SK-N-SH treated with all-trans-retinoic acid at 6 μM for 48 hours (cell line): ENCODE data around the gene SEC14L5.

Source experiments
- ATAC-seq: fragments of 200-7000 bp; cut with Tn5 transposase; 3 replicates; pipeline ENCODE4 v1.9.1; 2020; ENCODE audit warnings: mild to moderate bottlenecking, moderate library complexity
- ARNTL ChIP-seq: fragments of 450-650 bp; formaldehyde crosslinking; IDR thresholded peaks from 2 replicates; pipeline ENCODE4 v1.5.0; 2020; ENCODE audit warnings: low read depth, mild to moderate bottlenecking, moderate library complexity, borderline replicate concordance
- BACH2 ChIP-seq: fragments of 250-450 bp; sonication (Bioruptor Pico); IDR thresholded peaks from 2 replicates; pipeline ENCODE4 v1.9.0; 2021; ENCODE audit warnings: mild to moderate bottlenecking, borderline replicate concordance
- CSDC2 ChIP-seq: fragments of 250-450 bp; sonication (Bioruptor Pico); IDR thresholded peaks from 2 replicates; pipeline ENCODE4 v1.5.0; 2020; ENCODE audit warnings: mild to moderate bottlenecking, moderate library complexity
- CSRNP3 ChIP-seq: fragments of 250-450 bp; sonication (Bioruptor Pico); IDR thresholded peaks from 2 replicates; pipeline ENCODE4 v1.5.1; 2021; ENCODE audit warnings: mild to moderate bottlenecking, moderate library complexity
- ESRRG ChIP-seq: fragments of 250-450 bp; sonication (Bioruptor Pico); IDR thresholded peaks from 2 replicates; pipeline ENCODE4 v1.6.1; 2021; ENCODE audit warnings: mild to moderate bottlenecking
- GLIS3 ChIP-seq: fragments of 250-450 bp; sonication (Bioruptor Pico); IDR thresholded peaks from 2 replicates; pipeline ENCODE4 v1.5.0; 2020; ENCODE audit warnings: mild to moderate bottlenecking, moderate library complexity
- ISL1 ChIP-seq: fragments of 250-450 bp; sonication (Bioruptor Pico); IDR thresholded peaks from 2 replicates; pipeline ENCODE4 v2.1.2; 2022; ENCODE audit warnings: mild to moderate bottlenecking, moderate library complexity
- OSR1 ChIP-seq: fragments of 250-450 bp; sonication (Bioruptor Pico); IDR thresholded peaks from 2 replicates; pipeline ENCODE4 v1.8.0; 2022; ENCODE audit warnings: moderate library complexity, mild to moderate bottlenecking, inconsistent platforms
- POU6F1 ChIP-seq: fragments of 250-450 bp; sonication (Bioruptor Pico); IDR thresholded peaks from 2 replicates; pipeline ENCODE4 v1.8.0; 2021; ENCODE audit warnings: low read depth, mild to moderate bottlenecking, moderate library complexity, borderline replicate concordance
- PPARA ChIP-seq: fragments of 250-450 bp; sonication (Bioruptor Pico); IDR thresholded peaks from 2 replicates; pipeline ENCODE4 v1.5.0; 2020; ENCODE audit warnings: mild to moderate bottlenecking, borderline replicate concordance
- RARB ChIP-seq: fragments of 250-450 bp; sonication (Bioruptor Pico); IDR thresholded peaks from 2 replicates; pipeline ENCODE4 v1.8.0; 2021; ENCODE audit warnings: mild to moderate bottlenecking, moderate library complexity
- SNAI2 ChIP-seq: fragments of 250-450 bp; sonication (Bioruptor Pico); IDR thresholded peaks from 2 replicates; pipeline ENCODE4 v1.5.0; 2020; ENCODE audit warnings: mild to moderate bottlenecking, moderate library complexity
- TOX ChIP-seq: fragments of 250-450 bp; sonication (Bioruptor Pico); IDR thresholded peaks from 2 replicates; pipeline ENCODE4 v1.8.0; 2021; ENCODE audit warnings: mild to moderate bottlenecking, moderate library complexity, borderline replicate concordance
- ZC3H10 ChIP-seq: fragments of 250-450 bp; sonication (Bioruptor Pico); IDR thresholded peaks from 2 replicates; pipeline ENCODE4 v1.5.1; 2021; ENCODE audit warnings: mild to moderate bottlenecking, moderate library complexity
- ZFP3 ChIP-seq: fragments of 250-450 bp; sonication (Bioruptor Pico); IDR thresholded peaks from 2 replicates; pipeline ENCODE4 v1.5.0; 2020; ENCODE audit warnings: mild to moderate bottlenecking, moderate library complexity
- ZFP30 ChIP-seq: fragments of 450-650 bp; formaldehyde crosslinking; IDR thresholded peaks from 2 replicates; pipeline ENCODE4 v1.5.0; 2022; ENCODE audit warnings: mild to moderate bottlenecking, moderate library complexity
- ZNF70 ChIP-seq: fragments of 450-650 bp; formaldehyde crosslinking; IDR thresholded peaks from 2 replicates; pipeline ENCODE4 v1.5.0; 2020; ENCODE audit warnings: mild to moderate bottlenecking, moderate library complexity
- ZNF8 ChIP-seq: fragments of 450-650 bp; formaldehyde crosslinking; IDR thresholded peaks from 2 replicates; pipeline ENCODE4 v1.5.0; 2020; ENCODE audit warnings: mild to moderate bottlenecking, moderate library complexity
- TF ChIP-seq, protein P1 (sequence below): fragments of 250-450 bp; sonication (Bioruptor Pico); IDR thresholded peaks from 2 replicates; pipeline ENCODE4 v1.8.0; 2020; ENCODE audit warnings: mild to moderate bottlenecking, moderate library complexity, borderline replicate concordance
- TF ChIP-seq, protein P2 (sequence below): fragments of 250-450 bp; sonication (Bioruptor Pico); IDR thresholded peaks from 2 replicates; pipeline ENCODE4 v1.5.0; 2020; ENCODE audit warnings: mild to moderate bottlenecking, moderate library complexity
- TF ChIP-seq, protein P3 (sequence below): fragments of 250-450 bp; sonication (Bioruptor Pico); IDR thresholded peaks from 2 replicates; pipeline ENCODE4 v1.5.1; 2020; ENCODE audit warnings: low read depth, mild to moderate bottlenecking, moderate library complexity

Gene SEC14L5

DNA sequence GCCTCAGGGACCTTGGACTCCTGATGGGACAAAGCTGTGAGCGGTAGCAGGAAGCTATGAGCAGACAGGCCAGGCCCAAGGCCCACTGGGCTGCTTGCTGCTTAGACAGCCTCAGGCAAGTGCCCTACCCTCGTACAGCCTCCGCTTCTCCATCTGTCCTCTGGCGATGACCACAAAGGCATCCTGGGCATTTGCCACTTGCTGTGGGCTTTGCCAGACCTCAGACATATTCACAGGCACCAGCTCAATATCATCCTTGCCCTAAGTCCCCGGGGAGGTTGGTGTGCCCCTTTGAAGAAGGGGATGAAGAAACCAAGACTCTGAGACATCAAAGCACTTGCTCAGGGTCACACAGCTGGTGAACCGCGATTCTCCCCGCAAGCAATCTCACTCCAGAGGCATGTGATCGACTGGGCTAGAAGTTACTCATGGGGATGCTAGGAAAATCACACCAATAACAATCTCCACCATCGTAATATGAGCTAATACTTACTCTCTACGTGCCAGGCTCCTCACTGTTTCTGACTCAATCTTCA, 42.8 kb upstream of the SEC14L5 start:
- no peak for TF ChIP-seq RARB (CRISPR knock-in tag)
- TF ChIP-seq POU6F1 (CRISPR knock-in tag): no peak
- no peak for TF ChIP-seq TOX (CRISPR knock-in tag)
- no peak for TF ChIP-seq ZFP3 (CRISPR knock-in tag)
- TF ChIP-seq, protein P1, sequence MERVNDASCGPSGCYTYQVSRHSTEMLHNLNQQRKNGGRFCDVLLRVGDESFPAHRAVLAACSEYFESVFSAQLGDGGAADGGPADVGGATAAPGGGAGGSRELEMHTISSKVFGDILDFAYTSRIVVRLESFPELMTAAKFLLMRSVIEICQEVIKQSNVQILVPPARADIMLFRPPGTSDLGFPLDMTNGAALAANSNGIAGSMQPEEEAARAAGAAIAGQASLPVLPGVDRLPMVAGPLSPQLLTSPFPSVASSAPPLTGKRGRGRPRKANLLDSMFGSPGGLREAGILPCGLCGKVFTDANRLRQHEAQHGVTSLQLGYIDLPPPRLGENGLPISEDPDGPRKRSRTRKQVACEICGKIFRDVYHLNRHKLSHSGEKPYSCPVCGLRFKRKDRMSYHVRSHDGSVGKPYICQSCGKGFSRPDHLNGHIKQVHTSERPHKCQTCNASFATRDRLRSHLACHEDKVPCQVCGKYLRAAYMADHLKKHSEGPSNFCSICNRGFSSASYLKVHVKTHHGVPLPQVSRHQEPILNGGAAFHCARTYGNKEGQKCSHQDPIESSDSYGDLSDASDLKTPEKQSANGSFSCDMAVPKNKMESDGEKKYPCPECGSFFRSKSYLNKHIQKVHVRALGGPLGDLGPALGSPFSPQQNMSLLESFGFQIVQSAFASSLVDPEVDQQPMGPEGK (CRISPR knock-in tag): no peak
- TF ChIP-seq, protein P2, sequence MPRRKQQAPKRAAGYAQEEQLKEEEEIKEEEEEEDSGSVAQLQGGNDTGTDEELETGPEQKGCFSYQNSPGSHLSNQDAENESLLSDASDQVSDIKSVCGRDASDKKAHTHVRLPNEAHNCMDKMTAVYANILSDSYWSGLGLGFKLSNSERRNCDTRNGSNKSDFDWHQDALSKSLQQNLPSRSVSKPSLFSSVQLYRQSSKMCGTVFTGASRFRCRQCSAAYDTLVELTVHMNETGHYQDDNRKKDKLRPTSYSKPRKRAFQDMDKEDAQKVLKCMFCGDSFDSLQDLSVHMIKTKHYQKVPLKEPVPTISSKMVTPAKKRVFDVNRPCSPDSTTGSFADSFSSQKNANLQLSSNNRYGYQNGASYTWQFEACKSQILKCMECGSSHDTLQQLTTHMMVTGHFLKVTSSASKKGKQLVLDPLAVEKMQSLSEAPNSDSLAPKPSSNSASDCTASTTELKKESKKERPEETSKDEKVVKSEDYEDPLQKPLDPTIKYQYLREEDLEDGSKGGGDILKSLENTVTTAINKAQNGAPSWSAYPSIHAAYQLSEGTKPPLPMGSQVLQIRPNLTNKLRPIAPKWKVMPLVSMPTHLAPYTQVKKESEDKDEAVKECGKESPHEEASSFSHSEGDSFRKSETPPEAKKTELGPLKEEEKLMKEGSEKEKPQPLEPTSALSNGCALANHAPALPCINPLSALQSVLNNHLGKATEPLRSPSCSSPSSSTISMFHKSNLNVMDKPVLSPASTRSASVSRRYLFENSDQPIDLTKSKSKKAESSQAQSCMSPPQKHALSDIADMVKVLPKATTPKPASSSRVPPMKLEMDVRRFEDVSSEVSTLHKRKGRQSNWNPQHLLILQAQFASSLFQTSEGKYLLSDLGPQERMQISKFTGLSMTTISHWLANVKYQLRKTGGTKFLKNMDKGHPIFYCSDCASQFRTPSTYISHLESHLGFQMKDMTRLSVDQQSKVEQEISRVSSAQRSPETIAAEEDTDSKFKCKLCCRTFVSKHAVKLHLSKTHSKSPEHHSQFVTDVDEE (CRISPR knock-in tag): no peak
- TF ChIP-seq, protein P3, sequence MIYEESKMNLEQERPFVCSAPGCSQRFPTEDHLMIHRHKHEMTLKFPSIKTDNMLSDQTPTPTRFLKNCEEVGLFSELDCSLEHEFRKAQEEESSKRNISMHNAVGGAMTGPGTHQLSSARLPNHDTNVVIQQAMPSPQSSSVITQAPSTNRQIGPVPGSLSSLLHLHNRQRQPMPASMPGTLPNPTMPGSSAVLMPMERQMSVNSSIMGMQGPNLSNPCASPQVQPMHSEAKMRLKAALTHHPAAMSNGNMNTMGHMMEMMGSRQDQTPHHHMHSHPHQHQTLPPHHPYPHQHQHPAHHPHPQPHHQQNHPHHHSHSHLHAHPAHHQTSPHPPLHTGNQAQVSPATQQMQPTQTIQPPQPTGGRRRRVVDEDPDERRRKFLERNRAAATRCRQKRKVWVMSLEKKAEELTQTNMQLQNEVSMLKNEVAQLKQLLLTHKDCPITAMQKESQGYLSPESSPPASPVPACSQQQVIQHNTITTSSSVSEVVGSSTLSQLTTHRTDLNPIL (CRISPR knock-in tag): no peak
- TF ChIP-seq ZFP30 (CRISPR knock-in tag): no peak
- TF ChIP-seq SNAI2 (CRISPR knock-in tag): no peak
- TF ChIP-seq ZC3H10 (CRISPR knock-in tag): no peak
- no peak for TF ChIP-seq CSDC2 (CRISPR knock-in tag)
- TF ChIP-seq CSRNP3: no peak
- TF ChIP-seq PPARA (CRISPR knock-in tag): no peak
- TF ChIP-seq ZNF70: no peak
- TF ChIP-seq ISL1 (CRISPR knock-in tag): no peak
- TF ChIP-seq ESRRG: no peak
- no peak for TF ChIP-seq ARNTL
- no peak for TF ChIP-seq OSR1 (CRISPR knock-in tag)
- no peak for TF ChIP-seq BACH2 (CRISPR knock-in tag)
- TF ChIP-seq ZNF8 (CRISPR knock-in tag): no peak
- no peak; the same call in 1 of the 3 replicates for ATAC-seq

- TF ChIP-seq GLIS3: no peak
- TF ChIP-seq CSDC2 (CRISPR knock-in tag): no peak
- TF ChIP-seq SNAI2 (CRISPR knock-in tag): no peak
- TF ChIP-seq, protein P1 (CRISPR knock-in tag): no peak
- TF ChIP-seq, protein P2 (CRISPR knock-in tag): no peak
- no peak for TF ChIP-seq CSRNP3
- peak; percentile 74 for ATAC-seq
Observed at GRCh38 chr16:4917117-4917516, 41.0 kb upstream of the SEC14L5 start.
